ENCODE results near the gene OPRD1.
A peak's percentile ranks its signal among the peaks of the same experiment; 100 is the strongest.

OPRD1 gene

GRCh38 chr1:28899267-28899666 lies 87.3 kb downstream of the OPRD1 start:
- Histone ChIP-seq H3K27me3 (no peaks in the 10 kb centered on the region), H3K36me3 (no peaks in the 10 kb centered on the region), H3K9me3 (no peaks in the 10 kb centered on the region), H3K4me1 (peaks cover 0 to 19% (median 8%) of the 10 kb centered on the region in 4 donors), H3K27ac (no peak overlapping the region), H3K4me3 (no peak overlapping the region)
- TF ChIP-seq CTCF (IDR thresholded peaks at IDR 0.05), result no peak
- DNase-seq, result no peak
- intact Hi-C loops (cut with DNase I; ENCODE audit: low total_unique reads), result no loop called here

- intact Hi-C loops (cut with DNase I; ENCODE audit: low total_unique reads), result no loop called here
- no peaks in the 10 kb centered on the region for H3K9me3 ChIP-seq
- no peaks in the 10 kb centered on the region for H3K36me3 ChIP-seq
- H3K4me3 ChIP-seq, result no peak overlapping the region
- DNase-seq, result no peak
- no peak overlapping the region for H3K27ac ChIP-seq
- no peaks in the 10 kb centered on the region for H3K27me3 ChIP-seq
- TF ChIP-seq CTCF (IDR thresholded peaks at IDR 0.05), result no peak
- H3K4me1 ChIP-seq, result peaks cover 0 to 12% (median 8%) of the 10 kb centered on the region in 4 donors
These were observed 88.6 kb downstream of the OPRD1 start for GRCh38 chr1:28900562-28900961.

- Histone ChIP-seq H3K4me3 (no peak overlapping the region), H3K36me3 (no peaks in the 10 kb centered on the region), H3K27me3 (no peaks in the 10 kb centered on the region), H3K27ac (no peak overlapping the region), H3K4me1 (peaks cover 0 to 12% (median 8%) of the 10 kb centered on the region in 4 donors), H3K9me3 (no peaks in the 10 kb centered on the region)
- peak in 1 of 2 donors; percentile 9 for DNase-seq
- no peak for TF ChIP-seq CTCF (IDR thresholded peaks at IDR 0.05)
- intact Hi-C loops (cut with DNase I; ENCODE audit: low total_unique reads), result no loop called here
These were observed 90.8 kb downstream of the OPRD1 start for GRCh38 chr1:28902738-28903137.

- TF ChIP-seq CTCF (IDR thresholded peaks at IDR 0.05), result no peak
- H3K27me3 ChIP-seq, result no peaks in the 10 kb centered on the region
- H3K4me1 ChIP-seq, result no peaks in the 10 kb centered on the region
- intact Hi-C loops (cut with DNase I; ENCODE audit: low total_unique reads), result no loop called here
- H3K36me3 ChIP-seq, result no peaks in the 10 kb centered on the region
- H3K27ac ChIP-seq, result no peak overlapping the region
- peak in 1 of 2 donors; percentile 13 for DNase-seq
- no peak overlapping the region for H3K4me3 ChIP-seq
- no peaks in the 10 kb centered on the region for H3K9me3 ChIP-seq
These were observed 94.1 kb downstream of the OPRD1 start for GRCh38 chr1:28905921-28906666.

- intact Hi-C loops (cut with DNase I; ENCODE audit: low total_unique reads), result no loop called here
These were observed 97.2 kb downstream of the OPRD1 start for GRCh38 chr1:28909198-28909597.

More at GRCh38 chr1:28909198-28909597, 97.2 kb downstream of the OPRD1 start:
- Histone ChIP-seq H3K27me3 (no peaks in the 10 kb centered on the region), H3K9me3 (no peaks in the 10 kb centered on the region), H3K4me3 (no peak overlapping the region), H3K27ac (no peak overlapping the region), H3K36me3 (no peaks in the 10 kb centered on the region), H3K4me1 (peaks cover 0 to 6% (median 2%) of the 10 kb centered on the region in 4 donors)
- TF ChIP-seq CTCF (IDR thresholded peaks at IDR 0.05), result no peak
- no peak for DNase-seq
